ENCODE results near the gene RPS21. TPM values are rescaled to one million over a fixed set of nuclear protein-coding genes. Genes with fewer than 3 reads are reported as not detected.

The RPS21 gene
- total and polyA plus RNA-seq, 10 of the 15 experiments (the other 5 are each of a cell fraction or from before 2014, with no cell fraction given) = 1,474 to 4,987 (median 2,439) TPM

GRCh38 chr20:62411479-62412193, 24.7 kb downstream of the RPS21 start:
- intact Hi-C loops (cut with micrococcal nuclease; ENCODE audit: unreplicated experiment) (no loop called here), in situ Hi-C loops (cut with MboI) (no loop called here)
- ATAC-seq (no peak), DNase-seq (ENCODE audit: low read depth, low spot score) (no peak), FAIRE-seq (no peak)
- Histone ChIP-seq H3K4me3 (no peak overlapping the region), H3K9ac (ENCODE audit: control insufficient read depth, insufficient read depth, low read length) (no peak overlapping the region), H3K79me2 (ENCODE audit: control insufficient read depth, insufficient read depth, low read length) (peaks cover 1% of the 10 kb centered on the region), H4K20me1 (ENCODE audit: control insufficient read depth, insufficient read depth) (no peaks in the 10 kb centered on the region), H3K4me2 (ENCODE audit: control insufficient read depth, insufficient read depth) (no peak overlapping the region), H3K36me3 (ENCODE audit: control insufficient read depth in 2 of 2, insufficient read depth in 2 of 2, low read length in 1 of 2) (no peaks in the 10 kb centered on the region), H3K9me3 (replicated peaks; ENCODE audit: control insufficient read depth, insufficient read depth, low read length) (no peaks in the 10 kb centered on the region), H3K4me1 (ENCODE audit: control insufficient read depth, insufficient read depth, low read length) (peaks cover 10% of the 10 kb centered on the region), H3K27me3 (replicated peaks in 1 of 2; ENCODE audit: control insufficient read depth in 2 of 2, insufficient read depth in 2 of 2, low read length in 1 of 2) (no peaks in the 10 kb centered on the region), H2AFZ (ENCODE audit: control insufficient read depth, low read depth, low read length) (no peak overlapping the region), H3K27ac (ENCODE audit: control insufficient read depth, insufficient read depth) (no peak overlapping the region)
- ChIA-PET CTCF (interaction anchor here (2.4 to 4.2 kb wide), 4 partner anchors 12 to 397 kb away, joined by 5 to 23 read pairs (median 8); no protein-coding TSS in a partner anchor), RAD21 (ENCODE audit: unreplicated experiment) (no interaction called here), SMC1A (ENCODE audit: uncharacterized antibody, unreplicated experiment) (interaction anchor here (0.6 kb wide), 1 partner anchor 487 kb away, joined by 3 read pairs; no protein-coding TSS in a partner anchor), POLR2A (no interaction called here)
- no TSS peak for BruUV-seq (replicated peaks)
- no peak for TF ChIP-seq MYB (IDR thresholded peaks at IDR 0.05; ENCODE audit: borderline replicate concordance, low read depth, low read length)
- 53% methylated on average over 20 of the region's 24 CpGs for WGBS (ENCODE audit: insufficient coverage, insufficient replicate concordance, low lambda C conversion rate, missing lambda C conversion rate)

GRCh38 chr20:62412194-62413024, 25.5 kb downstream of the RPS21 start:
- ATAC-seq (no peak), FAIRE-seq (no peak), DNase-seq (ENCODE audit: low read depth, low spot score) (no peak)
- Histone ChIP-seq H3K27me3 (replicated peaks in 1 of 2; ENCODE audit: control insufficient read depth in 2 of 2, insufficient read depth in 2 of 2, low read length in 1 of 2) (no peaks in the 10 kb centered on the region), H3K9me3 (replicated peaks; ENCODE audit: control insufficient read depth, insufficient read depth, low read length) (no peaks in the 10 kb centered on the region), H3K4me1 (ENCODE audit: control insufficient read depth, insufficient read depth, low read length) (peaks cover 10% of the 10 kb centered on the region), H2AFZ (ENCODE audit: control insufficient read depth, low read depth, low read length) (no peak overlapping the region), H3K79me2 (ENCODE audit: control insufficient read depth, insufficient read depth, low read length) (no peaks in the 10 kb centered on the region), H3K4me2 (ENCODE audit: control insufficient read depth, insufficient read depth) (no peak overlapping the region), H3K36me3 (ENCODE audit: control insufficient read depth in 2 of 2, insufficient read depth in 2 of 2, low read length in 1 of 2) (no peaks in the 10 kb centered on the region), H3K4me3 (no peak overlapping the region), H3K9ac (ENCODE audit: control insufficient read depth, insufficient read depth, low read length) (no peak overlapping the region), H3K27ac (ENCODE audit: control insufficient read depth, insufficient read depth) (no peak overlapping the region), H4K20me1 (ENCODE audit: control insufficient read depth, insufficient read depth) (no peaks in the 10 kb centered on the region)
- CTCF ChIA-PET = no interaction called here
- RAD21 ChIA-PET (ENCODE audit: unreplicated experiment) = no interaction called here
- intact Hi-C loops (cut with micrococcal nuclease; ENCODE audit: unreplicated experiment) (no loop called here), in situ Hi-C loops (cut with MboI) (no loop called here)
- SMC1A ChIA-PET (ENCODE audit: uncharacterized antibody, unreplicated experiment) = interaction anchor here (0.6 kb wide), 1 partner anchor 486 kb away, joined by 3 read pairs; no protein-coding TSS in a partner anchor
- POLR2A ChIA-PET = no interaction called here
- 33% methylated on average over 22 of the region's 22 CpGs for WGBS (ENCODE audit: insufficient coverage, insufficient replicate concordance, low lambda C conversion rate, missing lambda C conversion rate)
- no TSS peak for BruUV-seq (replicated peaks)
- TF ChIP-seq HDAC6 (IDR thresholded peaks at IDR 0.05; ENCODE audit: unreplicated experiment) (no peak), ASH2L (IDR thresholded peaks at IDR 0.05; ENCODE audit: borderline replicate concordance, low read depth) (no peak), BHLHE40 (IDR thresholded peaks at IDR 0.05; ENCODE audit: borderline replicate concordance in 1 of 2, low read depth in 2 of 2, low read length in 1 of 2) (no peak), EZH2 (IDR thresholded peaks at IDR 0.05; ENCODE audit: borderline replicate concordance, control insufficient read depth, low read depth, low read length) (no peak), RELB (IDR thresholded peaks at IDR 0.05; ENCODE audit: low read depth) (no peak), SIX5 (IDR thresholded peaks at IDR 0.05; ENCODE audit: low read depth, low read length, severe bottlenecking) (no peak), SIN3A (IDR thresholded peaks at IDR 0.05; ENCODE audit: low read depth, low read length) (no peak)
